PFSK-1 (cell line): ENCODE data around the gene A2M.

Source experiments
- FOXP2 ChIP-seq: optimal IDR thresholded peaks from 2 replicates; pipeline ENCODE3; 2011; ENCODE audit warnings: borderline replicate concordance, control low read depth, inconsistent platforms; ENCODE audit not compliant: insufficient read depth; ENCODE audit errors: extremely low read length, extremely low read depth
- POLR2AphosphoS5 ChIP-seq: IDR thresholded peaks from 2 replicates; pipeline ENCODE4 v1.6.1; 2012; ENCODE audit warnings: low read depth, mild to moderate bottlenecking, control low read depth, low read length, moderate library complexity
- SIN3A ChIP-seq: IDR thresholded peaks from 2 replicates; pipeline ENCODE4 v1.6.1; 2012; ENCODE audit warnings: mild to moderate bottlenecking, low read length, moderate library complexity, borderline replicate concordance; ENCODE audit not compliant: insufficient read depth
- TAF1 ChIP-seq: IDR thresholded peaks from 2 replicates; pipeline ENCODE4 v1.6.1; 2012; ENCODE audit warnings: low read length, control low read depth, borderline replicate concordance; ENCODE audit not compliant: insufficient read depth
- TF ChIP-seq, protein P1 (sequence below), 2 experiments: IDR thresholded peaks; 2 replicates each; pipeline versions ENCODE4 v1.6.1 to v1.8.0; 2011 to 2012; ENCODE audit warnings: low read depth in 2 of 2, low read length in 2 of 2, control low read depth in 1 of 2, inconsistent platforms in 1 of 2, mild to moderate bottlenecking in 1 of 2, moderate library complexity in 1 of 2; ENCODE audit not compliant: insufficient read depth in 1 of 2

Gene A2M

DNA sequence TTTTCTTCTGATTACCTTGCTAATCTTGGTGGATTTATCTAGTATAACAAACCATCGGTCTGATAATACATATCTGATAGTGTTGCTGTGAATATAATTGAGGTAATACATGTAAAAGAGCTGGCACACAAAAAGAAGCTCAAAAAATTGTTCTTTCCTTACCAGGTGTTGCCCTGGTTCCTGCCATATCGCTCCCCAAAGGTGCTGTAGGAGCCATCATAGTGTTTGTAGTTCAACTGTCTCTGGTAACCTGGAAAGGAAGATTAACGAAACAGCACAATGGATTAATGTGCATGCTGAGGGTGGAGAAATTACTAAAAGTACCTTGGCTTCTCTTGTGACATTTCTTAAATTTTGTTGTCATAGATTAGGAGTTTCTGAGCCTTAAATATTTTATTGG is 36.6 kb downstream of the A2M start:
- TF ChIP-seq SIN3A = no peak
- TF ChIP-seq FOXP2 = no peak
- TF ChIP-seq, protein P1, sequence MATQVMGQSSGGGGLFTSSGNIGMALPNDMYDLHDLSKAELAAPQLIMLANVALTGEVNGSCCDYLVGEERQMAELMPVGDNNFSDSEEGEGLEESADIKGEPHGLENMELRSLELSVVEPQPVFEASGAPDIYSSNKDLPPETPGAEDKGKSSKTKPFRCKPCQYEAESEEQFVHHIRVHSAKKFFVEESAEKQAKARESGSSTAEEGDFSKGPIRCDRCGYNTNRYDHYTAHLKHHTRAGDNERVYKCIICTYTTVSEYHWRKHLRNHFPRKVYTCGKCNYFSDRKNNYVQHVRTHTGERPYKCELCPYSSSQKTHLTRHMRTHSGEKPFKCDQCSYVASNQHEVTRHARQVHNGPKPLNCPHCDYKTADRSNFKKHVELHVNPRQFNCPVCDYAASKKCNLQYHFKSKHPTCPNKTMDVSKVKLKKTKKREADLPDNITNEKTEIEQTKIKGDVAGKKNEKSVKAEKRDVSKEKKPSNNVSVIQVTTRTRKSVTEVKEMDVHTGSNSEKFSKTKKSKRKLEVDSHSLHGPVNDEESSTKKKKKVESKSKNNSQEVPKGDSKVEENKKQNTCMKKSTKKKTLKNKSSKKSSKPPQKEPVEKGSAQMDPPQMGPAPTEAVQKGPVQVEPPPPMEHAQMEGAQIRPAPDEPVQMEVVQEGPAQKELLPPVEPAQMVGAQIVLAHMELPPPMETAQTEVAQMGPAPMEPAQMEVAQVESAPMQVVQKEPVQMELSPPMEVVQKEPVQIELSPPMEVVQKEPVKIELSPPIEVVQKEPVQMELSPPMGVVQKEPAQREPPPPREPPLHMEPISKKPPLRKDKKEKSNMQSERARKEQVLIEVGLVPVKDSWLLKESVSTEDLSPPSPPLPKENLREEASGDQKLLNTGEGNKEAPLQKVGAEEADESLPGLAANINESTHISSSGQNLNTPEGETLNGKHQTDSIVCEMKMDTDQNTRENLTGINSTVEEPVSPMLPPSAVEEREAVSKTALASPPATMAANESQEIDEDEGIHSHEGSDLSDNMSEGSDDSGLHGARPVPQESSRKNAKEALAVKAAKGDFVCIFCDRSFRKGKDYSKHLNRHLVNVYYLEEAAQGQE (IDR thresholded peaks at IDR 0.05; ENCODE audit: insufficient read depth in 1 of 2, low read depth in 2 of 2, low read length in 2 of 2) = no peak
- TF ChIP-seq TAF1 = no peak
- no peak for TF ChIP-seq POLR2AphosphoS5

DNA sequence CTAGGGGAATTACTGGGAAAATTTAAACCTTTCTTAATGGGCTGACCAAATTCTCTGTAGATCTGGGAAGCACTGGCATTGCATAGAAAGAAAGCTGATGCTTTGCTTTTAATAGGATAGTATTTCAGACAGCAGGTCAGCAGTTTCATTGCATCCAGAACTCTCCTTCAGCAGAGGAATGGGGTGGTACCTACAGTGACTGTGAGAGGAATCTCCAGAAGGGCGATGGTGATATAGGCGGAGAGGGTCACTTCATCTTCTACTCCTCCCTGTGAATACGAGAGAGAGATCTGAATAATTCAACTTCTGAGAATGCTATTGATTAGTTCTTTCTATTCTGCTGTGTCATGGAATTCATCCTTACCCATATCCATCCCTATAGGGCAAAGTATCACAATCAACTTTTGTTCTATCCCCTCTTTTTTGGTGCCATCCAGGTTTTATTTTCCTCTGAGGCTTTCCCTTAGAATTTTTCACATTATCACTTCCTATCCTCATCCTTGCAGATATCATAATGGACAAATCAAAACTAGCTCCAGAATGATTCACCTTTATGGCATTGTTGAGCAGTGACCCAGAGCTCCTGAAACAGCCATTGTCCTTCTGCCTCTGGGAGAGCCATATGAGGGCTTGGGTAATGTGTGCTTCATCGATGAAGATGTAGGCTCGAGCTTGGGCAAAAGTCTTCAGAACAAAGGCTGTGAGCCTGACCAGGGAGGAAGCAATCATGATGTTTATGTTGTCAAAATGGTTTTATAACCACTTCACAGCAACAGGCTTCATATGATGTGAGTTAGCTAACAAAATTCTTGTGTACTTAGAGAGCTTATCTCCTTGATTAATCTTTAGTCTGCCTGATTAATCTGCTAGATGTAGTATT is 38.3 kb downstream of the A2M start:
- TF ChIP-seq TAF1 (no peak), POLR2AphosphoS5 (no peak), SIN3A (no peak), FOXP2 (no peak)
- TF ChIP-seq, protein P1 (IDR thresholded peaks at IDR 0.05; ENCODE audit: insufficient read depth in 1 of 2, low read depth in 2 of 2, low read length in 2 of 2) = no peak

DNA sequence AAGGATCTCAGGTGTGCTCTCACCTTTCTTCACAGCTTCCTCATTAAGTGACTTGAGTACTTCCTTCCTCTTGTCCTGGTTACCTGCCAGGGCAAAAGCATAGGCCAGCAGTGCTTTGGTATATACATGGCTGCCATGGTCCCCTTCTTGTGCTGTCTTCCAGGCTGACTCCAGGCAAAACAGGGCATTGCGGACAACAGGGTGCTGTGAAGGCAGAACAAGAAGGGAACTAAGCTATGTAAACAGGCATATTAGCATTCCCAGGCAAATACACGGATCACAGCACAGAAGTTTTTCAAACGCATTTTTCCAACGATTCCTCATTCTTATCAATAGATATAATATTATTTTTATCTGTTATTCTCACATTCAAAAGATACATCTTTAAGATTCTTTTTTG is 39.0 kb downstream of the A2M start:
- TF ChIP-seq SIN3A (no peak), FOXP2 (no peak), POLR2AphosphoS5 (no peak), TAF1 (no peak)
- TF ChIP-seq, protein P1 (IDR thresholded peaks at IDR 0.05; ENCODE audit: insufficient read depth in 1 of 2, low read depth in 2 of 2, low read length in 2 of 2) = no peak

DNA sequence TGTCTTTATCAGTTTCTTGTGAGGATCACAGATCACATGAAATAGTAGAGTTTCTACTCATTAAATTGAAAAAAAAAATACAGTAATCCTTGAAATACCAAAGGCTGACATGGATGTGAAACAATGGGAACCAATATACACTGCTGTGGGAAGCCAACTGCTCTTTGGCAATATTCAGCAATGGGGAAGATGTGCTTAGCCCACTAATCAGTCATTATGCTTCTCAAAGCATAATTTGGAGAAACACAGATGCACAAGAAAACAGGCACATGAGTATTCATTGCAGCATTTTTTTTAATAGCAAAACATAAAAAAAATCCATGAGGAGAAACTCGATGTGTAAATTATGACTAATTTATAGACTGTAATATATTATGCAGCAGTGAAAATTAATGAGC is 40.6 kb downstream of the A2M start:
- TF ChIP-seq TAF1 (no peak), SIN3A (no peak), FOXP2 (no peak), POLR2AphosphoS5 (no peak)
- TF ChIP-seq, protein P1 (IDR thresholded peaks at IDR 0.05; ENCODE audit: insufficient read depth in 1 of 2, low read depth in 2 of 2, low read length in 2 of 2) = no peak
